PC-3 (cell line): ENCODE measurements around the gene CIB2. TPM values are rescaled to one million over a fixed set of nuclear protein-coding genes. Genes with fewer than 3 reads are reported as not detected.

ENCODE experiments used
- ATAC-seq: fragments of 200-7000 bp; cut with Tn5 transposase; 2 replicates; pipeline ENCODE4 v1.9.1; 2020; ENCODE audit warnings: mild to moderate bottlenecking, moderate library complexity
- BruUV-seq: library from RNA; stranded (reverse); fragments of 400-500 nt; replicated peaks from 2 replicates; lab custom pipeline; 2021; lab: Mats Ljungman, UMichigan
- CTCF ChIA-PET: fragments of 300-600 bp; sonication (Branson Sonifier 250); formaldehyde crosslinking; loops from one replicate; lab custom pipeline; 2022; ENCODE audit warnings: antibody characterized with exemption; lab: Charles Lee
- POLR2A ChIA-PET: fragments of 300-600 bp; sonication (Branson Sonifier 250); formaldehyde crosslinking; loops from one replicate; lab custom pipeline; 2022; ENCODE audit warnings: antibody characterized with exemption; ENCODE audit not compliant: unreplicated experiment; lab: Charles Lee
- DNase-seq: peaks from one replicate; pipeline ENCODE4 v3.0.0-alpha.2; 2015
- H2AFZ ChIP-seq: fragments of 300-600 bp; sonication (generic); 2 replicates; pipeline ENCODE4 v1.6.0; 2016; ENCODE audit warnings: antibody characterized with exemption, low read length
- H3F3A ChIP-seq: fragments of 300-600 bp; sonication (generic); one replicate; pipeline ENCODE4 v1.6.0; 2017; ENCODE audit warnings: antibody characterized with exemption, low read length, control low read depth, mild to moderate bottlenecking; ENCODE audit not compliant: unreplicated experiment
- H3K27ac ChIP-seq: fragments of 300-600 bp; sonication (generic); 2 replicates; pipeline ENCODE4 v1.5.1; 2016; ENCODE audit warnings: mild to moderate bottlenecking, low read length
- H3K27me3 ChIP-seq: fragments of 300-600 bp; sonication (generic); 2 replicates; pipeline ENCODE4 v1.6.1; 2016; ENCODE audit warnings: low read length, mixed read lengths
- H3K36me3 ChIP-seq: fragments of 300-600 bp; sonication (generic); 2 replicates; pipeline ENCODE4 v1.6.1; 2016; ENCODE audit warnings: low read depth, mixed run types, low read length, mixed read lengths
- H3K4me1 ChIP-seq: fragments of 300-600 bp; sonication (generic); 2 replicates; pipeline ENCODE4 v1.5.1; 2016; ENCODE audit warnings: low read length; ENCODE audit not compliant: insufficient read depth
- H3K4me2 ChIP-seq: fragments of 300-600 bp; sonication (generic); 2 replicates; pipeline ENCODE4 v1.6.0; 2016; ENCODE audit warnings: low read length
- H3K4me3 ChIP-seq: fragments of 300-600 bp; sonication (generic); 2 replicates; pipeline ENCODE4 v1.5.1; 2016; ENCODE audit warnings: mild to moderate bottlenecking, low read length, mixed read lengths
- H3K79me2 ChIP-seq: fragments of 300-600 bp; sonication (generic); 2 replicates; pipeline ENCODE4 v1.6.1; 2017; ENCODE audit warnings: low read length, mixed read lengths
- H3K9ac ChIP-seq: fragments of 300-600 bp; sonication (generic); 2 replicates; pipeline ENCODE4 v1.6.0; 2016; ENCODE audit warnings: mild to moderate bottlenecking, low read length
- H3K9me2 ChIP-seq: fragments of 300-600 bp; sonication (generic); replicated peaks from 2 replicates; pipeline ENCODE4 v1.6.1; 2016; ENCODE audit warnings: mixed run types, low read length, mixed read lengths
- H3K9me3 ChIP-seq: fragments of 300-600 bp; sonication (generic); 2 replicates; pipeline ENCODE4 v1.6.1; 2016; ENCODE audit warnings: low read length, mixed read lengths
- H4K20me1 ChIP-seq: fragments of 300-600 bp; sonication (generic); 2 replicates; pipeline ENCODE4 v1.6.1; 2016; ENCODE audit warnings: low read length, mixed read lengths
- EZH2 ChIP-seq: fragments of 300-600 bp; sonication (generic); IDR thresholded peaks from one replicate; pipeline ENCODE4 v1.6.1; 2017; ENCODE audit warnings: antibody characterized with exemption, mild to moderate bottlenecking, low read length; ENCODE audit not compliant: unreplicated experiment
- EZH2phosphoT487 ChIP-seq: fragments of 300-600 bp; sonication (generic); IDR thresholded peaks from 2 replicates; pipeline ENCODE4 v1.6.1; 2018; ENCODE audit warnings: mild to moderate bottlenecking, antibody characterized with exemption, low read length, borderline replicate concordance
- intact Hi-C: fragments of 100-400 bp; cut with micrococcal nuclease; formaldehyde crosslinking; loops from 2 replicates; pipeline ENCODE4 v1.9.0; 2023
- total RNA-seq: library from RNA; depleted of rRNA; stranded (reverse); fragments of >200 nt; gene quantifications from 2 replicates; pipeline ENCODE4 v1.2.3, GENCODE V29; 2014
- TF ChIP-seq, protein P1 (sequence below): fragments of 300-600 bp; sonication (generic); conservative IDR thresholded peaks from 2 replicates; pipeline ENCODE4 v1.5.1; 2017; ENCODE audit warnings: antibody characterized with exemption, low read depth, mild to moderate bottlenecking, low read length

CIB2 gene
- total RNA-seq, 1 experiment from 2014 or later = 10.4 TPM

DNA sequence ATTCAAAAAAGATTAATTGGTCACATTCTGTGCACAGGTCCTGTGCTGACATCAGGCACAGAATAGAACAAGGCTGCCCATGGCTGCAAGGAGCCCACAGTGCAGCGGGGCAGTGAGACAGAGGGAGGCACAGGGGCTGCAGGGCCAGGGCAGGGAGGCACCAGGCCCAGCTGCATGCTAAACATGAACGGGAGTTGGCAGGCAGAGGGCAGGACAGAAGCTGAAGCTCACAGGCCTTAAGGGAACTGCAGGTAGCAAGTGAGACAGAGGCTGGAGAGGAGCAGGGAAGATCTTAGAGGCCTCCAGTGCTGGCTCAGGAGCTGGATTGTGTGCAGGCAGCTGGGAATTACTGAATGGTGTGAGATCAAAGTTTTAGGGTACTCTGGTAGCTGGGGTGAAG lies 44.1 kb upstream of the CIB2 start:
- H3K9ac ChIP-seq = no peak overlapping the region
- BruUV-seq = no TSS peak
- H3K9me3 ChIP-seq = no peaks in the 10 kb centered on the region
- H3K4me2 ChIP-seq = no peak overlapping the region
- TF ChIP-seq, protein P1, sequence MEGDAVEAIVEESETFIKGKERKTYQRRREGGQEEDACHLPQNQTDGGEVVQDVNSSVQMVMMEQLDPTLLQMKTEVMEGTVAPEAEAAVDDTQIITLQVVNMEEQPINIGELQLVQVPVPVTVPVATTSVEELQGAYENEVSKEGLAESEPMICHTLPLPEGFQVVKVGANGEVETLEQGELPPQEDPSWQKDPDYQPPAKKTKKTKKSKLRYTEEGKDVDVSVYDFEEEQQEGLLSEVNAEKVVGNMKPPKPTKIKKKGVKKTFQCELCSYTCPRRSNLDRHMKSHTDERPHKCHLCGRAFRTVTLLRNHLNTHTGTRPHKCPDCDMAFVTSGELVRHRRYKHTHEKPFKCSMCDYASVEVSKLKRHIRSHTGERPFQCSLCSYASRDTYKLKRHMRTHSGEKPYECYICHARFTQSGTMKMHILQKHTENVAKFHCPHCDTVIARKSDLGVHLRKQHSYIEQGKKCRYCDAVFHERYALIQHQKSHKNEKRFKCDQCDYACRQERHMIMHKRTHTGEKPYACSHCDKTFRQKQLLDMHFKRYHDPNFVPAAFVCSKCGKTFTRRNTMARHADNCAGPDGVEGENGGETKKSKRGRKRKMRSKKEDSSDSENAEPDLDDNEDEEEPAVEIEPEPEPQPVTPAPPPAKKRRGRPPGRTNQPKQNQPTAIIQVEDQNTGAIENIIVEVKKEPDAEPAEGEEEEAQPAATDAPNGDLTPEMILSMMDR = no peak
- TF ChIP-seq EZH2 (no peak), EZH2phosphoT487 (no peak)
- no peaks in the 10 kb centered on the region for H3K4me1 ChIP-seq
- DNase-seq (no peak), ATAC-seq (peak; percentile 45; the same call in 1 of the 2 replicates)
- no peaks in the 10 kb centered on the region for H4K20me1 ChIP-seq
- H3K36me3 ChIP-seq = peaks cover 14% of the 10 kb centered on the region
- POLR2A ChIA-PET = no interaction called here
- no peak overlapping the region for H2AFZ ChIP-seq
- H3K9me2 ChIP-seq = no peaks in the 10 kb centered on the region
- no peaks in the 10 kb centered on the region for H3K79me2 ChIP-seq
- no peaks in the 10 kb centered on the region for H3K27me3 ChIP-seq
- CTCF ChIA-PET = no interaction called here
- intact Hi-C loops = loop anchor here (5.0 kb wide), 1 partner anchor 58 kb away; no protein-coding TSS in a partner anchor
- no peaks in the 10 kb centered on the region for H3F3A ChIP-seq
- H3K27ac ChIP-seq = no peak overlapping the region
- H3K4me3 ChIP-seq = no peak overlapping the region

DNA sequence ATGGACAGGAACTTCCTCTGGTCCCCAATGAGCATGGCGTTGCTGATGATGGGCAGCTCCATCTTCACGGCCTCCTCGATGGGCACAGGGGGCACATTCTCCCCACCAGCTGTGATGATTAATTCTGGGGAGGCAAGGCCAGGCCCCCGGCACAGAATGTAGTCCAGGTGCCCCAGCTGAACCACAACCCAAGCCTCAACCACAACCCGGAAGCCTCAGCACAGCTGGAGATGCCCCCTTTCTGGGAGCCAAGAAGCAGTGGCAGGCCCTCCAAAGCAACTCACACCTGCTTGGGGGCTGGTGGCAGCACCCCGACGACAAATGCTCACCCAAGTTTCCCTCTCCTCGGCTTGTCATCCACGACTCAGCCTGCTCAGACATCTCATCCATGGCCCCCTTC lies 43.2 kb upstream of the CIB2 start:
- Histone ChIP-seq H3K4me2 (no peak overlapping the region), H3F3A (no peaks in the 10 kb centered on the region), H4K20me1 (no peaks in the 10 kb centered on the region), H3K9me3 (no peaks in the 10 kb centered on the region), H3K36me3 (peaks cover 14% of the 10 kb centered on the region), H3K4me1 (no peaks in the 10 kb centered on the region), H3K79me2 (no peaks in the 10 kb centered on the region), H3K9me2 (no peaks in the 10 kb centered on the region), H2AFZ (no peak overlapping the region), H3K4me3 (no peak overlapping the region), H3K27ac (no peak overlapping the region), H3K27me3 (no peaks in the 10 kb centered on the region), H3K9ac (no peak overlapping the region)
- ChIA-PET POLR2A (no interaction called here), CTCF (no interaction called here)
- DNase-seq (no peak), ATAC-seq (no peak)
- BruUV-seq = no TSS peak
- intact Hi-C loops = no loop called here
- no peak for TF ChIP-seq EZH2
- TF ChIP-seq, protein P1 = no peak
- TF ChIP-seq EZH2phosphoT487 = no peak

DNA sequence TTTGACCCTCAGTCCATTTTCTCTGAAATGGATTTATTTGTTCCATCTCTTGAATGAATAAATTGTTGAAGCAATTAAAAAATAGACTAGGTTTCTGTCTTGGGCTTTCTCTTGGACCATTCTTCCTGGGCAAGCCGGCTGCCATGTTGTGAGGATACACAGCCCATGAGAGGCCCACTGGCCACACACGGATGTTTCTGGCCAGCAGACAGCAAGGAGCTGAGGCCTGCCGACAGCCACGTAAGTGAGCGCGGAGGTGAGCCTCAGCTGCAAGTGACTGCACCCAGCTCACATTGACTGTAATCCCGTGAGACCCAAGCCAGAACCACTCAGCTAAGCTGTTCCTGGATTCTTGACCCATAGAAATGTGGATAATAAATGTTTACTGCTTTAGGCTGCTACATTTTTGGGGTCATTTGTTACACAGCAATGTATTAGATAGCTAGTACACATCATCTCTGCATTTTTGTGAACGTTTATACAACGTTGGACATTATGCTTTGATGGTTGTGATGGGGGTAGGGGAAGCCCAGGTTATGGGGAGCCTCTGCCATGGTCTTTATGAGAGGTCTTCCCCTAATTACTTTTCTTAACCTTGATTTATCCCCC lies 40.7 kb upstream of the CIB2 start:
- DNase-seq = no peak
- no peaks in the 10 kb centered on the region for H3K79me2 ChIP-seq
- no peak for TF ChIP-seq EZH2phosphoT487
- TF ChIP-seq, protein P1 = no peak
- no peak for TF ChIP-seq EZH2
- H3K9me3 ChIP-seq = no peaks in the 10 kb centered on the region
- no peaks in the 10 kb centered on the region for H4K20me1 ChIP-seq
- H3K4me2 ChIP-seq = no peak overlapping the region
- POLR2A ChIA-PET = no interaction called here
- BruUV-seq = no TSS peak
- H3K9ac ChIP-seq = no peak overlapping the region
- no peaks in the 10 kb centered on the region for H3K4me1 ChIP-seq
- no peaks in the 10 kb centered on the region for H3F3A ChIP-seq
- intact Hi-C loops = no loop called here
- no peak overlapping the region for H2AFZ ChIP-seq
- CTCF ChIA-PET = no interaction called here
- H3K4me3 ChIP-seq = no peak overlapping the region
- no peaks in the 10 kb centered on the region for H3K27me3 ChIP-seq
- no peaks in the 10 kb centered on the region for H3K9me2 ChIP-seq
- H3K27ac ChIP-seq = no peak overlapping the region
- H3K36me3 ChIP-seq = peaks cover 32% of the 10 kb centered on the region
- no peak for ATAC-seq
